Peyer's patch (tissue), 4 donors: ENCODE results near the gene TBL1XR1. TPM values are rescaled to one million over a fixed set of nuclear protein-coding genes. Genes with fewer than 3 reads are reported as not detected.

Experiments used
- DNase-seq, 3 donors: peaks; one replicate each; pipeline ENCODE4 v3.0.0-alpha.2; 2017 to 2019
- H3K27ac ChIP-seq, 4 donors: fragments of 200-600 bp; sonication (generic); one replicate each; pipeline ENCODE4 v1.5.1; 2016 to 2019
- H3K27me3 ChIP-seq, 2 donors: fragments of 200-600 bp; sonication (generic); one replicate each; pipeline ENCODE4 v1.5.1; 2019
- H3K36me3 ChIP-seq, 3 donors: fragments of 200-600 bp; sonication (generic); one replicate each; pipeline ENCODE4 v1.5.1; 2016 to 2019
- H3K4me1 ChIP-seq, 4 donors: fragments of 200-600 bp; sonication (generic); one replicate each; pipeline ENCODE4 v1.5.1; 2016 to 2019
- H3K4me3 ChIP-seq, 4 donors: fragments of 200-600 bp; sonication (generic); 1 replicate in 3 of 4; 2 replicates in 1 of 4; pipeline ENCODE4 v1.5.1; 2016 to 2019; ENCODE audit warnings: mild to moderate bottlenecking in 1 of 4
- H3K9me3 ChIP-seq, 4 donors: fragments of 200-600 bp; sonication (generic); one replicate each; pipeline ENCODE4 v1.5.1; 2016 to 2019; ENCODE audit warnings: mild to moderate bottlenecking in 1 of 4
- CTCF ChIP-seq, 6 experiments: fragments of 450-650 bp in 4 of 6; fragments of 200-600 bp in 2 of 6; sonication (generic) in 1 of 6; IDR thresholded peaks; one replicate each; pipeline ENCODE4 v1.5.1; 2017 to 2019; ENCODE audit warnings: antibody characterized with exemption in 6 of 6, mild to moderate bottlenecking in 3 of 6, moderate library complexity in 1 of 6
- POLR2A ChIP-seq, 2 donors: fragments of 450-650 bp; IDR thresholded peaks; one replicate each; pipeline ENCODE4 v1.5.1; 2017; ENCODE audit warnings: antibody characterized with exemption in 2 of 2, mild to moderate bottlenecking in 2 of 2, moderate library complexity in 2 of 2
- total RNA-seq, 4 donors: library from RNA; depleted of rRNA; stranded (reverse); fragments of >200 nt; gene quantifications; one replicate each; pipeline ENCODE4 v1.1.0, GENCODE V29; 2016

Gene TBL1XR1
- total RNA-seq, 4 donors from 2014 or later = 40.7 to 81.7 (median 69.4) TPM

GRCh38 chr3:176987901-176988650 is 209.2 kb downstream of the TBL1XR1 start:
- Histone ChIP-seq H3K4me3 (no peak overlapping the region), H3K4me1 (no peaks in the 10 kb centered on the region), H3K9me3 (no peaks in the 10 kb centered on the region), H3K36me3 (no peaks in the 10 kb centered on the region), H3K27me3 (no peaks in the 10 kb centered on the region), H3K27ac (no peak overlapping the region)
- no peak for TF ChIP-seq POLR2A (IDR thresholded peaks at IDR 0.05)
- TF ChIP-seq CTCF (IDR thresholded peaks at IDR 0.05) = no peak
- DNase-seq = no peak

- Histone ChIP-seq H3K27ac (no peak overlapping the region), H3K4me3 (no peak overlapping the region), H3K9me3 (no peaks in the 10 kb centered on the region), H3K4me1 (no peaks in the 10 kb centered on the region), H3K36me3 (no peaks in the 10 kb centered on the region), H3K27me3 (no peaks in the 10 kb centered on the region)
- DNase-seq = no peak
- TF ChIP-seq POLR2A (IDR thresholded peaks at IDR 0.05) (no peak), CTCF (IDR thresholded peaks at IDR 0.05) (no peak)
Observed at GRCh38 chr3:176978441-176978840, 218.8 kb downstream of the TBL1XR1 start.

GRCh38 chr3:176977331-176977730 is 220.0 kb downstream of the TBL1XR1 start:
- no peaks in the 10 kb centered on the region for H3K9me3 ChIP-seq
- H3K4me3 ChIP-seq = no peak overlapping the region
- H3K27ac ChIP-seq = no peak overlapping the region
- DNase-seq = no peak
- no peaks in the 10 kb centered on the region for H3K36me3 ChIP-seq
- TF ChIP-seq POLR2A (IDR thresholded peaks at IDR 0.05) (no peak), CTCF (IDR thresholded peaks at IDR 0.05) (no peak)
- H3K4me1 ChIP-seq = no peaks in the 10 kb centered on the region
- H3K27me3 ChIP-seq = no peaks in the 10 kb centered on the region

GRCh38 chr3:176976586-176976985 is 220.7 kb downstream of the TBL1XR1 start:
- H3K4me3 ChIP-seq = no peak overlapping the region
- H3K27ac ChIP-seq = no peak overlapping the region
- DNase-seq = no peak
- H3K36me3 ChIP-seq = no peaks in the 10 kb centered on the region
- H3K4me1 ChIP-seq = no peaks in the 10 kb centered on the region
- no peaks in the 10 kb centered on the region for H3K27me3 ChIP-seq
- H3K9me3 ChIP-seq = no peaks in the 10 kb centered on the region
- TF ChIP-seq CTCF (IDR thresholded peaks at IDR 0.05) (no peak), POLR2A (IDR thresholded peaks at IDR 0.05) (no peak)

GRCh38 chr3:176974279-176974678 is 223.0 kb downstream of the TBL1XR1 start:
- no peak for DNase-seq
- TF ChIP-seq CTCF (IDR thresholded peaks at IDR 0.05) (no peak), POLR2A (IDR thresholded peaks at IDR 0.05) (no peak)
- no peaks in the 10 kb centered on the region for H3K4me1 ChIP-seq
- no peaks in the 10 kb centered on the region for H3K27me3 ChIP-seq
- H3K4me3 ChIP-seq = no peak overlapping the region
- no peak overlapping the region for H3K27ac ChIP-seq
- H3K36me3 ChIP-seq = no peaks in the 10 kb centered on the region
- H3K9me3 ChIP-seq = no peaks in the 10 kb centered on the region
